Prostate gland (tissue), 2 donors: Measurements from ENCODE around the gene DNM1L. TPM values are rescaled to one million over a fixed set of nuclear protein-coding genes. Genes with fewer than 3 reads are reported as not detected.

Experiments
- DNase-seq: peaks from one replicate; pipeline ENCODE4 v3.0.0-alpha.2; 2019; ENCODE audit warnings: low spot score
- H3K27ac ChIP-seq, 2 donors: fragments of 200-600 bp; sonication (generic); 2 replicates each; pipeline ENCODE4 v1.5.1; 2017 to 2019
- H3K27me3 ChIP-seq: fragments of 200-600 bp; sonication (generic); replicated peaks from 2 replicates; pipeline ENCODE4 v1.5.1; 2019; ENCODE audit not compliant: insufficient read depth
- H3K36me3 ChIP-seq, 2 donors: fragments of 200-600 bp; sonication (generic); 1 replicate in 1 of 2; 2 replicates in 1 of 2; pipeline versions ENCODE4 v1.5.1 to v1.8.1; 2017 to 2019
- H3K4me1 ChIP-seq: fragments of 200-600 bp; sonication (generic); replicated peaks from 2 replicates; pipeline ENCODE4 v1.5.1; 2019
- H3K4me3 ChIP-seq, 2 donors: fragments of 200-600 bp; sonication (generic); 2 replicates each; pipeline ENCODE4 v1.5.1; 2017 to 2019
- H3K9me3 ChIP-seq: fragments of 200-600 bp; sonication (generic); 2 replicates; pipeline ENCODE4 v1.5.1; 2017
- POLR2A ChIP-seq: fragments of 450-650 bp; IDR thresholded peaks from one replicate; pipeline ENCODE4 v1.6.1; 2016; ENCODE audit warnings: antibody characterized with exemption, mild to moderate bottlenecking
- POLR2AphosphoS5 ChIP-seq: sonication (generic); formaldehyde crosslinking; IDR thresholded peaks from one replicate; pipeline ENCODE4 v1.6.1; 2017; ENCODE audit warnings: antibody characterized with exemption
- WGBS: methylation state at CpG from one replicate; pipeline ENCODE4 v1.1.5; 2018; 5-methylcytosine and 5-hydroxymethylcytosine counted together
- intact Hi-C: fragments of 100-400 bp; cut with DNase I; formaldehyde crosslinking; loops from one replicate; pipeline ENCODE4 v1.14.2; 2022
- total RNA-seq, 2 donors: library from RNA; depleted of rRNA; stranded (reverse); fragments of >200 nt; gene quantifications; one replicate each; pipeline ENCODE4 v1.1.0, GENCODE V29; 2016
- TF ChIP-seq, protein P1 (sequence below), 4 experiments: fragments of 200-600 bp in 2 of 4; fragments of 450-650 bp in 2 of 4; sonication (generic) in 2 of 4; IDR thresholded peaks; 1 replicate in 3 of 4; 2 replicates in 1 of 4; pipeline ENCODE4 v1.5.1; 2016 to 2019; ENCODE audit warnings: antibody characterized with exemption in 4 of 4, mild to moderate bottlenecking in 2 of 4, moderate library complexity in 2 of 4

Gene DNM1L
- total RNA-seq, 2 donors from 2014 or later = 37.3 to 47.5 TPM

DNA sequence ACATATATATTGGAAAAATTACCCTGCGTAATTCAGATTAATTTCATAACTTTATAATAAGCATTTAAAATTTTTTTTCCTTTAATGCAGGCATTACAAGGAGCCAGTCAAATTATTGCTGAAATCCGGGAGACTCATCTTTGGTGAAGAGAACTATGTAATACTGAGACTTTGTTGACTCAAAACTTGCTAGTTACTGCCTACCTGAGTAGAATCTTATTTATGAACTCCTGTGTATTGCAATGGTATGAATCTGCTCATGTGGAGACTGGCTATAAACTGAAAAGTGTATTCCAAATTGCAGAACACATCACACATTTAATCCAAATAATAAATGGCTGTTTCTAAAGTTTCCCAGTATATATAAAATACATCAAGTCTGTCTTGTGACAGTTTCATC, 64.2 kb downstream of the DNM1L start:
- no peaks in the 10 kb centered on the region for H3K9me3 ChIP-seq
- no peak overlapping the region for H3K27ac ChIP-seq
- DNase-seq = no peak
- H3K27me3 ChIP-seq = no peaks in the 10 kb centered on the region
- intact Hi-C loops = no loop called here
- TF ChIP-seq, protein P1, sequence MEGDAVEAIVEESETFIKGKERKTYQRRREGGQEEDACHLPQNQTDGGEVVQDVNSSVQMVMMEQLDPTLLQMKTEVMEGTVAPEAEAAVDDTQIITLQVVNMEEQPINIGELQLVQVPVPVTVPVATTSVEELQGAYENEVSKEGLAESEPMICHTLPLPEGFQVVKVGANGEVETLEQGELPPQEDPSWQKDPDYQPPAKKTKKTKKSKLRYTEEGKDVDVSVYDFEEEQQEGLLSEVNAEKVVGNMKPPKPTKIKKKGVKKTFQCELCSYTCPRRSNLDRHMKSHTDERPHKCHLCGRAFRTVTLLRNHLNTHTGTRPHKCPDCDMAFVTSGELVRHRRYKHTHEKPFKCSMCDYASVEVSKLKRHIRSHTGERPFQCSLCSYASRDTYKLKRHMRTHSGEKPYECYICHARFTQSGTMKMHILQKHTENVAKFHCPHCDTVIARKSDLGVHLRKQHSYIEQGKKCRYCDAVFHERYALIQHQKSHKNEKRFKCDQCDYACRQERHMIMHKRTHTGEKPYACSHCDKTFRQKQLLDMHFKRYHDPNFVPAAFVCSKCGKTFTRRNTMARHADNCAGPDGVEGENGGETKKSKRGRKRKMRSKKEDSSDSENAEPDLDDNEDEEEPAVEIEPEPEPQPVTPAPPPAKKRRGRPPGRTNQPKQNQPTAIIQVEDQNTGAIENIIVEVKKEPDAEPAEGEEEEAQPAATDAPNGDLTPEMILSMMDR (IDR thresholded peaks at IDR 0.05) = no peak
- TF ChIP-seq POLR2A = no peak
- no peak overlapping the region for H3K4me3 ChIP-seq
- H3K4me1 ChIP-seq = no peaks in the 10 kb centered on the region
- peaks cover 0 to 10% of the 10 kb centered on the region in 2 donors for H3K36me3 ChIP-seq
- WGBS = 96% methylated on average over 2 of the region's 2 CpGs

DNA sequence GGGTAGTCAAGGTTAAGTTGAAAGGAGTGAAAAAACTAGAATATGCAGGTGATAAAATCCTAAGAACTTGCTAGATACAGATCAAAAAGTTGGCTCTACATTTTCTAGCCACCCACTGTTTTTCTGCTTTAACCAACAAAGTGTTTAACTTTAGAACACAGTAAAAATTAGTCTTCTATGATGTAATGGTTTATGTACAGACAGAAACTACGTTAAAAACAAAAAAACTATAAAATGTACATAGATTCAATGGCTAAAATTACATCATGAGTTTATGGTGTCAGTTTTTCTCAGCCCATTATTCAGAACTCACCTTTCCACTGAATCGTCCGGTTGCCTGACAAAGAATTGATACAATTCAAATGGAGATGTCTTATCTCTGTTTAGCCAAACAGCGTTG, 74.5 kb downstream of the DNM1L start:
- 34% methylated on average over 4 of the region's 4 CpGs for WGBS
- H3K9me3 ChIP-seq = no peaks in the 10 kb centered on the region
- intact Hi-C loops = no loop called here
- TF ChIP-seq POLR2AphosphoS5 = no peak
- TF ChIP-seq, protein P1 (IDR thresholded peaks at IDR 0.05) = no peak
- TF ChIP-seq POLR2A = no peak
- no peaks in the 10 kb centered on the region for H3K27me3 ChIP-seq
- H3K36me3 ChIP-seq = no peaks in the 10 kb centered on the region
- H3K27ac ChIP-seq = no peak overlapping the region
- no peak overlapping the region for H3K4me3 ChIP-seq
- H3K4me1 ChIP-seq = peaks cover 6% of the 10 kb centered on the region
- no peak for DNase-seq

DNA sequence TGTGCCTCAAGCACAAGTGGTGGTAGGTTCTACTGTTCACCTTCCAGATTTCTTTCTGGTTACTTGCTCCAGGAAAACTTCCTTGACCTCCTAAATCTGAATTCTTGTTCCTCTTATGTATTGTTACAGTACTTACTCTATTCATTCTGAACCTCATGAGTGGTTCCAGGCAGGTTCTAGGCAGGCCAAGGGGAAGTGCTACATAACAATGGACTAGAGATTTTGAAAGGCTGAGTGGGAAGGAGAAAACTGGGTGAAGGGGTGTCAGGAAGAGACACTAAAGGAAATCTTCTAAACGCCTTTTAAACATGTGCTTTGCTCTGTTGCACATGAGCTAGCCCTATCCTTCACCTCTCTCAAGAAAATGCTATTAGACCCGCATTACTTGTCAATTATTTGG, 75.0 kb downstream of the DNM1L start:
- DNase-seq = no peak
- H3K27ac ChIP-seq = peak overlapping the region in 1 of 2 donors; percentile 91
- peaks cover 6% of the 10 kb centered on the region for H3K4me1 ChIP-seq
- no peaks in the 10 kb centered on the region for H3K36me3 ChIP-seq
- H3K27me3 ChIP-seq = no peaks in the 10 kb centered on the region
- H3K9me3 ChIP-seq = no peaks in the 10 kb centered on the region
- no peak overlapping the region for H3K4me3 ChIP-seq
- 42% methylated on average over 2 of the region's 2 CpGs for WGBS
- TF ChIP-seq POLR2A = no peak
- intact Hi-C loops = no loop called here

DNA sequence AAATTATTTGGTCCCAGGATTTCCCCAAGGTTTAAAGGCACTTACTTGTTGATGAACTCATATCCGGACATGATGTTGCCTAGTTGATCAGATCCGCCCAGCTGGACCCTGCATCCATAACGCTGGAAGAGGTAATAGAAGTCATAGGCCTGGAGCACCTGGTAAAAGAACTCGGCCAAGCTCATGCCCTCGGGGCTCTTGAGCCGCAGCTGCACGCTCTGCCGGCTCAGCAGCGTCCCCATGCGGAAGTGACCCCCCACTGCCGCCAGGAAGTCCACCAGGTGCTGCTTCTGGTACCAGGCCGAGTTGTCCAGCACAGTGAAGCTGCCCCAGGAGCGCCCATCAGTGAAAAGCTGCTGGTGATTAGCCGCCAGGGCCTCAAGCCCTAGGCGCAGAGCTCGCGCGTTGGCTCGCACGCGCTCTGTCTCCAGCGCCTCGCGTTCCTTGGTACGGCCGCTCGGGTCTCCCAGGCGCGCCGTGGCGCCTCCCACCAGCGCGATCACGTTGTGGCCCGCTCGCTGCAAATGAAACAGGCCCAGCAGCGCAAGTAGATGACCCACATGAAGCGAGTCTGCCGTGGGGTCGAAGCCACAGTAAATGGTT, 76.1 kb downstream of the DNM1L start:
- peak overlapping the region; percentile 87 to 88 for H3K4me3 ChIP-seq
- DNase-seq = peak; percentile 70
- H3K27ac ChIP-seq = peak overlapping the region; percentile 91 to 92
- WGBS = under 1% methylated on average over 40 of the region's 40 CpGs
- H3K27me3 ChIP-seq = no peaks in the 10 kb centered on the region
- intact Hi-C loops = loop anchor here (5.0 kb wide), 1 partner anchor 1462 kb away; no protein-coding TSS in a partner anchor
- H3K36me3 ChIP-seq = no peaks in the 10 kb centered on the region
- no peak for TF ChIP-seq POLR2AphosphoS5
- TF ChIP-seq, protein P1 (IDR thresholded peaks at IDR 0.05) = peak; percentile 50 to 80 (median 60)
- no peak for TF ChIP-seq POLR2A
- H3K9me3 ChIP-seq = no peaks in the 10 kb centered on the region
- peaks cover 6% of the 10 kb centered on the region for H3K4me1 ChIP-seq

DNA sequence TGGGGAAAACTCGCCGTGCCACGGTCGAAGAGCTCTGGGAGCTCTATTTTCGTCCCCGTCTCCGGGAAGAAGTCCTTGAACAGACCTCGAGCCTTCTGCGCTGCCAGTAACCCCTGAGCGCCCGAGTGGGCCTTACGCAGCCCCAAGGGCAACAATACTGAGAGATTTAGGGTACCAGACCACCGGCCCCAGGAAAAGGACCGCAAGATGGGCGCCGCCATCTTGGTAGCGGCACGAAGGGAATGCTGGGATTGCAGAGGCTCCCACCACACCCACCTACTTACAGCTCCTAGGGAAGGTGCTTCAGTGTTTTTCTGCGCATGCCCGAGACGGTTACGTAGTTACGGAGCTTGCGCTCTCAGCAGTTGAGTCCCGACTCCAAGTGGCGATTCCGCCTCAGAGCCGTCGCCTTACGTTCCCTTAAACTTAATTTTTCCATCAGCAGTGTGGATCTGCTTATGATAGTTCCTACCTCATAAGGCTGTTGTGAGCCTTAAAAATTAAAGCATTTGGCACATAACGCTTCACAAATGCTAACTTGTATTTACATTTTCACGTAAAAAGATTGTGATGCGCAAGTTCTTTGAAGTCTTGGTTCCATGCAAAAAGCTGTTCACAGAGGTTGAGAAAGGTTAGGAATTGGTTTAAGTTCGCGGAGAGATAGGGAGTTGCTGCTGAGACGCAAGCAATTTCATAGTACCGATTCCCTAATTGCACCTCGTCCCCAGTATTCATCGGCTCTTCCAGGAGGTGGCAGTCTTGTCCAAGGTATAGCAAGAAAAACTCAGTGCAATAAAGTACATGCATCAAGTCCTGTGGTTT, 76.8 kb downstream of the DNM1L start, which contains the start of gene YARS2:
TSS of gene YARS2 (minus strand) at position 244 of the 822 bp plus-strand sequence. CDS start at position 221, 23 bp downstream.
- intact Hi-C loops = loop anchor here (2.0 to 5.0 kb wide), 3 partner anchors 163 to 1461 kb away; partner anchors contain the start of gene ALG10
- peak; percentile 65 for TF ChIP-seq POLR2A
- TF ChIP-seq, protein P1 (IDR thresholded peaks at IDR 0.05) = peak; percentile 52 to 91 (median 83)
- peak; percentile 94 for TF ChIP-seq POLR2AphosphoS5
- Histone ChIP-seq H3K27ac (peak within 1 kb of the TSS; percentile 91 to 92), H3K36me3 (no peaks in the 10 kb centered on the region), H3K27me3 (no peaks in the 10 kb centered on the region), H3K4me1 (peaks cover 6% of the 10 kb centered on the region), H3K4me3 (peak within 1 kb of the TSS; percentile 87 to 88), H3K9me3 (no peaks in the 10 kb centered on the region)
- under 1% methylated on average over 39 of the region's 39 CpGs for WGBS
- peak; percentile 96 for DNase-seq
